GM18870 (cell line): Measurements from ENCODE around the gene C14orf93.

Experiments used
- ATAC-seq: cut with Tn5 transposase; IDR thresholded peaks from one replicate; pipeline ENCODE4 v1.9.1; 2021; ENCODE audit warnings: moderate library complexity; ENCODE audit not compliant: unreplicated experiment

The C14orf93 gene

DNA sequence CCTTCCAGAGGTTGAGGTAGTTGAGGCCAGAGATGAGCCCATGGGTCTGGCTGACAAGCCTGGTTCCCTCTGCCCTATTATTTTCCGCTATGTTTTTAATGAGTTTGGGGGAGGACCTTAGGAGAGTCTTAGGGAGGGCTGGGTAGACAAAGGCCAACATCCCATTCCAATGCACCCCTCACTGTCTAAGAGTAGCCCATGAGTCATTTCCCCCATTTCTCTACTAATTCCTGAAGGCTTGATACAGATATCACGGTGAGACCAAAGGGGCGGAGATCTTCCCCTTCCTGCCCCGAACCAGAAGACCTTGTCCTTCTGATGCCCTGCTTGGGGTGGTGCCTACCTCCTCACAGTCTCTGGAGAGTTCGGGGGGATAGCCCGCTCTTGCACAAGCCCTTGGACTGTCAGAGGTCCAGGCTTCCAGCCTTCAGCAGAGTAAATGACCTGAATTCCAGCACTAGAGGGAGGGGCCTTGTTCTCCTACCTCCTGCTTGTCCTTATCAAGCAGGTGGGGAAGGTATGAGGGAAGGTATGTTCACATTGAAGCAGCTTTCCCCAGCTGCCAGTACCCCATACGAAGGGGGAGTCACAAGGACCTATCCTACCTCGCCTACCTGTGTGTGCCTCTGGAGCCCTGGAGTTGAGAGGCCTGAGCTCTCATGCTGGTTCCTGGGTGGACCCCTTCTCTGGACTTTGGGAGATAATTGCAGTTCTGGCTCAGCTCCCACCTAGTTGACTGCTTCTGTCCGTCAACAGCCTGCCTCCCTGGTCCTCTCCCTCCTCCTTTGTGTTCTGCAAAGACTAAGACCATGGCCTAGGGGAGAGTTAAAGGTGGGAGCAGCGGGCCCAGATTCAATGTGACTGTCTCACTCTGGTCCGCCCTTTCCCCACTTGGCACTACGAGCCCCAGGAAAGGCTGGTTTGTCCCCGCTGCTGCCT, 35.7 kb upstream of the C14orf93 start:
- no peak for ATAC-seq

- ATAC-seq: no peak
Measured at GRCh38 chr14:23044840-23045239, 34.9 kb upstream of the C14orf93 start.

GRCh38 chr14:23043754-23044153, 33.8 kb upstream of the C14orf93 start:
- ATAC-seq: no peak

DNA sequence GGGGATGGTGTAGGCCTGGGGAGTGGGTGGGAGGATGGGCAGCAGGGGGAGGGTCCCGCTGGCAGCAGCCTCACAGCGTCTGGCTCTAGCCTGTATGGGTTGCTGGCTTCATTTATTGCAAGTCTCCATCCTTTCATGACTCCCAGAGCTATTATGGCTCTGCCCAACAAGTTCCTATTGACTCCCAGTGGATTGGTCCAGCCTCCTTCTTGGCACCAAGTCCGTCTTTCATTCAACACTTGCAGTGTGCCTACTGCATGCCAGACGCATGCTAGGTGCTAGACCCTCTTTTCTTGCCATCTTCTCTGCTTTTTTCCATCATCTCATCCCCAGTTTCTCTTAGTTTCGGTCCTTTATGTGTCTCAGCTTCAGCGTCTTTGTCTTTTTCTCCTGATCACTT, 33.2 kb upstream of the C14orf93 start:
- no peak for ATAC-seq

DNA sequence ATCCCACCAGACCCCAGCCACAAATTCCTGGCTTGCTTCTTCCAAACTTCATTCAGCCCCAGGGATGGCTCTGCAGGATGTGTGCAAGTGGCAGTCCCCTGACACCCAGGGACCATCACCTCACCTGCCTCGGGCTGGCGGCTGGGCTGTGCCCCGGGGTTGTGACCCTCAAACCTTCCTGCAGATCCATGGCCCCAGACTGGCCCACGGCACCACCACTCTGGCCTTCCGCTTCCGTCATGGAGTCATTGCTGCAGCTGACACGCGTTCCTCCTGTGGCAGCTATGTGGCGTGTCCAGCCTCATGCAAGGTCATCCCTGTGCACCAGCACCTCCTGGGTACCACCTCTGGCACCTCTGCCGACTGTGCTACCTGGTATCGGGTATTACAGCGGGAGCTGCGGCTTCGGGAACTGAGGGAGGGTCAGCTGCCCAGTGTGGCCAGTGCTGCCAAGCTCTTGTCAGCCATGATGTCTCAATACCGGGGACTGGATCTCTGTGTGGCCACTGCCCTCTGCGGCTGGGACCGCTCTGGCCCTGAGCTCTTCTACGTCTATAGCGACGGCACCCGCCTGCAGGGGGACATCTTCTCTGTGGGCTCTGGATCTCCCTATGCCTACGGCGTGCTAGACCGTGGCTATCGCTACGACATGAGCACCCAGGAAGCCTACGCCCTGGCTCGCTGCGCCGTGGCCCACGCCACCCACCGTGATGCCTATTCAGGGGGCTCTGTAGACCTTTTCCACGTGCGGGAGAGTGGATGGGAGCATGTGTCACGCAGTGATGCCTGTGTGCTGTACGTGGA, 32.4 kb upstream of the C14orf93 start, which contains the start of gene PSMB11:
Gene PSMB11 (plus strand): TSS at position 51 of the 804 bp plus-strand sequence. CDS start 14 bp downstream, at position 65.
- no peak for ATAC-seq

- no peak for ATAC-seq
Measured at GRCh38 chr14:23041729-23042128, 31.8 kb upstream of the C14orf93 start.

DNA sequence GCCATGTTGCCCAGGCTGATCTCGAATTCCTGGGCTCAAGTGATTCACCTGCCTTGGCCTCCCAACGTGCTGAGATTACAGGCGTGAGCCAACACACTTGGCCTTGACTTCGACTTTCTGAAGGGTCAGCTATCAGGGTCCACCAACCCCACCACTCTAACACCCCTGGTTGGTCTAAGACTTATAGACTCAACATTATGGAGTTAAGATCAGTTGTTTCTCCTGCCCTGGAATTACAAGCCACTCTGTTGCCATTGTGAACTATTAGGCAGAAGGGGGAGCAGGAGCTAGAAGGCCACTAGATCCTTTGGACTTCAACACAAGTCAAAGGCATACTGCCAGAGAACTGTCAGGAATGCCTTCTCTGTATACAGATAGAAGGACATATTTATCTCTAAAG, 30.2 kb upstream of the C14orf93 start:
- ATAC-seq: no peak

GRCh38 chr14:23035303-23036144, 25.6 kb upstream of the C14orf93 start:
- no peak for ATAC-seq

DNA sequence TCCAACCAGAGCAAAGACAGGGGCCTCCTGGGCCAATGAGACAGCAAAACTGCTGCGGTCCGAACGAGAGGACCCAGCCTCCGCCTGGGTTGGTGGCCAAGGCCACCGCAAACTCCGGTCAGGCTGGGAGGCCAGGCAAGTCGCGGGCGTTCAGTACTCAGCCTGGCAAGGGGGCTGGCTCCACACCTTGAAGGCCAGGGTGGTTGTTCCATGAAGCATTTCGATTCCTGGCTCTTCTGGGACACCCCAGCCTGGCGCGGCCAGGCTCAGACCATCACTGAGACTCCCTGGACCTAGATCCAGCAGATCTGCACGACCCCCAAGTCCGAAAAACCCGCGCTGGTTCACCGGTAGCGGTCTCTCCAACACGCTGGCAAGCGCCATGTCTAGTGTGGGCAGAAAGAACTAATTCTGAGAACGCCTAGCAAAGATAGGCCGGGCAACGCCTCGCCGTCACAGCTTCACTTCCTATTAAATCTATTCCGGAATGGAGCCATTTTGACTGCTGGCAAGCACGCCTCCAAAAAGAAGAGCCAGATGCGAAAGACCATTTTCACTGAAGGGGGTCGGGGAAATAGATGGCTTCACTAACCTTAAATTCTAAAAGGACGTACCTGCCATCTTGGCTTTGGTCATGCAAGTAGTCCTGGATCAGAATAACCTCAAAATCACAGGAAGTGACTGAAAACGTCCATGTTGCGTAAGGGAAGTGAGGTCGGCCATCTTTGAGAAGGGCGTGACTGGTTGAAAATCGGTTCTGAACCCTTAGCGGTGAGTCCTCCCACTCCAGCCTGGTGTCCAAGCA, 24.8 kb upstream of the C14orf93 start, which contains the start of gene PSMB5:
Gene PSMB5 (minus strand): TSS at position 403 of the 805 bp plus-strand sequence. CDS start 19 bp downstream, at position 384.
- ATAC-seq: peak; percentile 87

GRCh38 chr14:23033801-23034497, 24.0 kb upstream of the C14orf93 start:
- ATAC-seq: no peak

GRCh38 chr14:23033251-23033727, 23.3 kb upstream of the C14orf93 start:
- no peak for ATAC-seq

GRCh38 chr14:23030936-23031335, 21.0 kb upstream of the C14orf93 start:
- no peak for ATAC-seq

- ATAC-seq: no peak
Measured at GRCh38 chr14:23028799-23029198, 18.9 kb upstream of the C14orf93 start.

- ATAC-seq: no peak
Measured at GRCh38 chr14:23025151-23025814, 15.3 kb upstream of the C14orf93 start.

- no peak for ATAC-seq
Measured at GRCh38 chr14:23024612-23025075, 14.7 kb upstream of the C14orf93 start.

DNA sequence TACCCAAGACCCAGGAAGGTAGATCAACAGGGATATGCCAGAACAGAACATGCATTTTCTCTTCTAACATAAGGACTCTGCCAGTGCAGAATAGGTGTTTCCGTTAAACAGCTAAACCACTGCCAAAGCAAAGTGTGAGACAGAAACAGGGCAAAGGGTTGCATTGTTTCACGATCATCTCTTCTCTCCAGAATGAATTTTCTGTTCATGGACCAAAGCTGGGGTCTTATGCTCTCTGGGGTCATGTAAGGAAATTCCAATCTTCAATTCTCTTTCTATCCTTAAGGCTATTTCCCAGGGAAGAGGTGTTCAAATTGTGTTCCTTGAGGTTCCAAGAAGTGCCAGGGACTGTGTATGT, 13.8 kb upstream of the C14orf93 start:
- no peak for ATAC-seq

DNA sequence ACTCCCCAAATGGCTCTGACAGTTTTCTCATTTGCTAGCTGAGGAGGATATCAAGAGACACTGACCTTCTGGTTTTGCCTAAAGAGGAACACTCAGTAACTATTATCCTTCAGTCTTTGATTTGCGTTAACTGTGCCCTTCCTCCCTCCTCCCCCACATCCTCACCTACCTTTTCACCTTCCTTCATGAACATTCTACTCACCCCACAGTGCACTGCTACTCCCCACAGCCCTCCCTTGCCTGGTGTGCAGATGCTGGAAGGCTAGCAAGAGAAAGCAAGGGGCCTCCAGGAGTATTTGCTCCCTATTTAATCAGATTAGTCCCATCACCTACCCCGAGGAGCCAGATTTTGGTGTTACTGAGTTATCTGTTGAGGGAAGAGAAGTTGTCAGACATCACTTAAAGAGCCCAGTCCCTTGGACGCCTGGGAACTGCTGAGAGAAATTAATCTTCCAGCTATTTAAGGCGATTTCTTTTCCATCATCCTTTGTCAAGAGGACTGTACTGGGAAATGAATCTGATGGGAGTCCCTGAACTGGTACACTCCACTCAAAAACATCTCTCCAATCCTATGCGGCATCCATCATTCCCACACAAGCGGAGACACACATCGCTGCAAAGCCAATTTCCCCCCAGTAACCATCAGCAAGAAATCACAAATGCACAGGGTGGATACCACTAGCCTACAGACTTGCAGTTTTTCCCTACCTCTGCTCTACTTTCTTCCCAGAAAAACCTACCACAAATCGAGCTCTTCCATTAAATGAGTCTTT, 13.3 kb upstream of the C14orf93 start:
- ATAC-seq: no peak
